ENCODE results near the gene IDE. TPM values are rescaled to one million over a fixed set of nuclear protein-coding genes. Genes with fewer than 3 reads are reported as not detected.
A peak's percentile ranks its signal among the peaks of the same experiment; 100 is the strongest.

IDE gene
- total and polyA plus RNA-seq, 9 of the 15 experiments (the other 6 are each of a cell fraction or from before 2014, with no cell fraction given): 10.2 to 50.6 (median 33.2) TPM

DNA sequence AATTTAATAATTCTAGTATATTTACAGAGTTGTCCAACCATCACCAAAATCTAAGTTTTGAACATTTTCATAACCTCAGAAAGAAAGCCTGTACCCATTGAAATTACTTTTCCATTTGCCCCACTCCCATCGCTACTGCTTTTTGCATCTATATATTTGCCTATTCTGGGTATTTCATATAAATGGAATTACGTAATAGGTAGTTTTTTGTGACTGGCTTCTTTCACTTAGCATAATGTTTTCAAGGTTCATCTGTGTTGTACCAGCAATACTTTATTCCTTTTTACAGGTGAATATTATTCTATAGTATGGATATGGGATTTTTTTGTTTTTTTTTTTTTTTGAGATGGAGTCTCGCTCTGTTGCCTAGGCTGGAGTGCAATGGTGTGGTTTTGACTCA is 41.6 kb upstream of the IDE start:
- CTCF ChIA-PET (ENCODE audit: low intra/inter-chr PET ratio): no interaction called here
- peaks cover 76% of the 10 kb centered on the region for H3K36me3 ChIP-seq (ENCODE audit: control insufficient read depth, insufficient read depth, low read length)
- no peak overlapping the region for H3K9ac ChIP-seq (ENCODE audit: insufficient read depth in 1 of 2, low read depth in 2 of 2, low read length in 2 of 2)
- no peak overlapping the region for H3K4me2 ChIP-seq (ENCODE audit: insufficient read depth, low read length)
- in situ Hi-C loops (cut with MboI) (no loop called here), intact Hi-C loops (cut with micrococcal nuclease) (no loop called here)
- H3K27ac ChIP-seq (ENCODE audit: extremely low read depth, low read depth, low read length): no peak overlapping the region
- H3K9me1 ChIP-seq (ENCODE audit: control insufficient read depth, insufficient read depth, low read length): no peaks in the 10 kb centered on the region
- no peak overlapping the region for H2AFZ ChIP-seq (ENCODE audit: low read depth, low read length)
- no peaks in the 10 kb centered on the region; the same call in 2 of the 3 replicates for H3K79me2 ChIP-seq (ENCODE audit: control insufficient read depth, insufficient read depth, low read length)
- no peaks in the 10 kb centered on the region for H3K27me3 ChIP-seq (ENCODE audit: control insufficient read depth in 2 of 2, insufficient read depth in 2 of 2, low read length in 2 of 2)
- no peaks in the 10 kb centered on the region for H3K4me1 ChIP-seq (replicated peaks in 1 of 2; ENCODE audit: control insufficient read depth in 2 of 2, insufficient read depth in 2 of 2, low read length in 2 of 2)
- ATAC-seq (no peak), DNase-seq (ENCODE audit: extremely low read depth in 1 of 4, low spot score in 3 of 4) (no peak), FAIRE-seq (no peak)
- BruUV-seq (replicated peaks): no TSS peak
- POLR2A ChIA-PET: no interaction called here
- 98% methylated on average over 3 of the region's 3 CpGs for WGBS (ENCODE audit: insufficient coverage, low coverage, missing lambda C conversion rate)
- H4K20me1 ChIP-seq (replicated peaks; ENCODE audit: control insufficient read depth, insufficient read depth, low read length): no peaks in the 10 kb centered on the region
- H3K4me3 ChIP-seq: no peak overlapping the region
- TF ChIP-seq FOXA3 (CRISPR knock-in tag; conservative IDR thresholded peaks at IDR 0.05 in 1 of 2, IDR thresholded peaks at IDR 0.05 in 1 of 2) (no peak), DIDO1 (tag; IDR thresholded peaks at IDR 0.05; ENCODE audit: low read depth) (no peak), ADNP (tag; IDR thresholded peaks at IDR 0.05) (no peak), CEBPG (CRISPR knock-in tag; IDR thresholded peaks at IDR 0.05) (no peak), CEBPG (tag; conservative IDR thresholded peaks at IDR 0.05 in 1 of 2, IDR thresholded peaks at IDR 0.05 in 1 of 2) (peak; percentile 34 to 44; a peak in 2 of 4 replicates), DPF2 (IDR thresholded peaks at IDR 0.05) (no peak), CEBPB (tag; IDR thresholded peaks at IDR 0.05) (peak; percentile 59)
- no peaks in the 10 kb centered on the region for H3K9me3 ChIP-seq (replicated peaks; ENCODE audit: control insufficient read depth, insufficient read depth, low read depth, low read length)

DNA sequence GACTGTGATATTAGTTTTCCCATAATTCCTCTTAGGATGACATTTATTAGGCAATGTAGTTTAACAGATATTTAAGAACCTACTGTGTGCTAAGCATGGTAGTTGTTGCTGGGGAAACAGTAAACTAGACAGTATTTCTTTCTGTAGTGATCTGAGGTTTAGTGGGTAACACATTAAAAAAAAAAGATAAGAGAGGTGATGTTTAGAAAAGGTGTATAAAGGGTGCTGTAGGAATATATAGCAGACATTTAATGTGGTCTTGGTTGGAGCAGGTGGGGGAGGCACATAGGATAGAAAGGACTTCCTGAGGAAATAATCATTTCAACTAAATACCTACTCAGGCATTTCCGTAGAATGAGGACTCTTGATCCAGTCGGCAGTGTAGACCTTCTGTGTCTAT is 30.9 kb upstream of the IDE start:
- H4K20me1 ChIP-seq (replicated peaks; ENCODE audit: control insufficient read depth, insufficient read depth, low read length): no peaks in the 10 kb centered on the region
- peaks cover 42% of the 10 kb centered on the region; the same call in 2 of the 3 replicates for H3K36me3 ChIP-seq (ENCODE audit: control insufficient read depth, insufficient read depth, low read length)
- no peak overlapping the region for H2AFZ ChIP-seq (ENCODE audit: low read depth, low read length)
- ATAC-seq: no peak
- intact Hi-C loops (cut with micrococcal nuclease): no loop called here
- in situ Hi-C loops (cut with MboI): no loop called here
- no peaks in the 10 kb centered on the region for H3K27me3 ChIP-seq (ENCODE audit: control insufficient read depth in 2 of 2, insufficient read depth in 2 of 2, low read length in 2 of 2)
- no peak overlapping the region for H3K4me2 ChIP-seq (ENCODE audit: insufficient read depth, low read length)
- H3K79me2 ChIP-seq (ENCODE audit: control insufficient read depth, insufficient read depth, low read length): peaks cover 71% of the 10 kb centered on the region
- no peak for DNase-seq (ENCODE audit: extremely low read depth in 1 of 4, low spot score in 3 of 4)
- no peaks in the 10 kb centered on the region; a peak in 2 of 5 replicates for H3K4me1 ChIP-seq (replicated peaks in 1 of 2; ENCODE audit: control insufficient read depth in 2 of 2, insufficient read depth in 2 of 2, low read length in 2 of 2)
- H3K9me1 ChIP-seq (ENCODE audit: control insufficient read depth, insufficient read depth, low read length): no peaks in the 10 kb centered on the region
- H3K9me3 ChIP-seq (replicated peaks; ENCODE audit: control insufficient read depth, insufficient read depth, low read depth, low read length): no peaks in the 10 kb centered on the region
- H3K27ac ChIP-seq (ENCODE audit: extremely low read depth, low read depth, low read length): no peak overlapping the region
- TF ChIP-seq ZNF668 (CRISPR knock-in tag; IDR thresholded peaks at IDR 0.05): no peak
- no peak for TF ChIP-seq ZNF830 (CRISPR knock-in tag; IDR thresholded peaks at IDR 0.05)
- no peak for TF ChIP-seq MEF2A (IDR thresholded peaks at IDR 0.05; ENCODE audit: control insufficient read depth, low read depth, low read length)
- TF ChIP-seq ZNF3 (CRISPR knock-in tag; IDR thresholded peaks at IDR 0.05): no peak
- no peak for TF ChIP-seq SIN3A (IDR thresholded peaks at IDR 0.05; ENCODE audit: borderline replicate concordance in 2 of 2, control insufficient read depth in 1 of 2, low read depth in 2 of 2, low read length in 2 of 2)
- TF ChIP-seq, protein P1, sequence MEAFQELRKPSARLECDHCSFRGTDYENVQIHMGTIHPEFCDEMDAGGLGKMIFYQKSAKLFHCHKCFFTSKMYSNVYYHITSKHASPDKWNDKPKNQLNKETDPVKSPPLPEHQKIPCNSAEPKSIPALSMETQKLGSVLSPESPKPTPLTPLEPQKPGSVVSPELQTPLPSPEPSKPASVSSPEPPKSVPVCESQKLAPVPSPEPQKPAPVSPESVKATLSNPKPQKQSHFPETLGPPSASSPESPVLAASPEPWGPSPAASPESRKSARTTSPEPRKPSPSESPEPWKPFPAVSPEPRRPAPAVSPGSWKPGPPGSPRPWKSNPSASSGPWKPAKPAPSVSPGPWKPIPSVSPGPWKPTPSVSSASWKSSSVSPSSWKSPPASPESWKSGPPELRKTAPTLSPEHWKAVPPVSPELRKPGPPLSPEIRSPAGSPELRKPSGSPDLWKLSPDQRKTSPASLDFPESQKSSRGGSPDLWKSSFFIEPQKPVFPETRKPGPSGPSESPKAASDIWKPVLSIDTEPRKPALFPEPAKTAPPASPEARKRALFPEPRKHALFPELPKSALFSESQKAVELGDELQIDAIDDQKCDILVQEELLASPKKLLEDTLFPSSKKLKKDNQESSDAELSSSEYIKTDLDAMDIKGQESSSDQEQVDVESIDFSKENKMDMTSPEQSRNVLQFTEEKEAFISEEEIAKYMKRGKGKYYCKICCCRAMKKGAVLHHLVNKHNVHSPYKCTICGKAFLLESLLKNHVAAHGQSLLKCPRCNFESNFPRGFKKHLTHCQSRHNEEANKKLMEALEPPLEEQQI (IDR thresholded peaks at IDR 0.05): no peak
- TF ChIP-seq MAFF (IDR thresholded peaks at IDR 0.05; ENCODE audit: low read length): no peak
- TF ChIP-seq FIP1L1 (IDR thresholded peaks at IDR 0.05; ENCODE audit: low read depth, low read length, poor library complexity, severe bottlenecking): no peak
- no peak overlapping the region for H3K9ac ChIP-seq (ENCODE audit: insufficient read depth in 1 of 2, low read depth in 2 of 2, low read length in 2 of 2)
- CTCF ChIA-PET (ENCODE audit: low intra/inter-chr PET ratio): no interaction called here
- BruUV-seq (replicated peaks): TSS peak; percentile 8
- FAIRE-seq: no peak
- WGBS (ENCODE audit: insufficient coverage, low coverage, missing lambda C conversion rate): 100% methylated on average over 1 of the region's 2 CpGs
- H3K4me3 ChIP-seq: no peak overlapping the region
- POLR2A ChIA-PET: no interaction called here

Measured in K562 (cell line).